ACHN (cell line): Measurements from ENCODE around the gene OCIAD2.
A peak's percentile ranks its signal among the peaks of the same experiment; 100 is the strongest.
"Not testable (repeated sequence)": the region's sequence is repeated elsewhere in the genome, so short reads cannot be mapped to it uniquely, and the experiment has no call there.

Experiments used
- DNase-seq: peaks from one replicate; pipeline ENCODE4 v3.0.0-alpha.2; 2015
- in situ Hi-C: cut with HindIII; loops from 2 replicates; pipeline ENCODE4 v1.10.0; 2017; ENCODE audit warnings: low sequenced_read_pairs, low pct_ligation_motif_present, low pct_unique_long_range_greater_than_20kb

The OCIAD2 gene

GRCh38 chr4:48910511-48910910 lies 3.9 kb upstream of the OCIAD2 start:
- in situ Hi-C loops: no loop called here
- peak; percentile 41 for DNase-seq

- in situ Hi-C loops: no loop called here
- DNase-seq: peak; percentile 96
These were observed 3.1 kb upstream of the OCIAD2 start for GRCh38 chr4:48909697-48910096.

GRCh38 chr4:48908687-48909086 lies 2.1 kb upstream of the OCIAD2 start:
- no peak for DNase-seq
- in situ Hi-C loops: no loop called here

GRCh38 chr4:48907706-48908477 lies 1.3 kb upstream of the OCIAD2 start:
- in situ Hi-C loops: no loop called here
- DNase-seq: no peak

GRCh38 chr4:48905363-48906015 lies 1.1 kb downstream of the OCIAD2 start:
- peak; percentile 81 for DNase-seq
- in situ Hi-C loops: no loop called here

- in situ Hi-C loops: no loop called here
- no peak for DNase-seq
These were observed 1.9 kb downstream of the OCIAD2 start for GRCh38 chr4:48904541-48905142.

- DNase-seq: no peak
- in situ Hi-C loops: no loop called here
These were observed 2.5 kb downstream of the OCIAD2 start for GRCh38 chr4:48904101-48904500.

- in situ Hi-C loops: no loop called here
- DNase-seq: no peak
These were observed 4.3 kb downstream of the OCIAD2 start for GRCh38 chr4:48902266-48902665.

- DNase-seq: no peak
- in situ Hi-C loops: no loop called here
These were observed 5.4 kb downstream of the OCIAD2 start for GRCh38 chr4:48901196-48901595.

- DNase-seq: no peak
- in situ Hi-C loops: no loop called here
These were observed 6.6 kb downstream of the OCIAD2 start for GRCh38 chr4:48899950-48900349.

GRCh38 chr4:48899432-48899749 lies 7.2 kb downstream of the OCIAD2 start:
- no peak for DNase-seq
- in situ Hi-C loops: no loop called here

- in situ Hi-C loops: no loop called here
- no peak for DNase-seq
These were observed 7.7 kb downstream of the OCIAD2 start for GRCh38 chr4:48898733-48899431.

- in situ Hi-C loops: no loop called here
- DNase-seq: no peak
These were observed 9.7 kb downstream of the OCIAD2 start for GRCh38 chr4:48896845-48897244.

- in situ Hi-C loops: no loop called here
- no peak for DNase-seq
These were observed 15.4 kb downstream of the OCIAD2 start for GRCh38 chr4:48891028-48891619.

GRCh38 chr4:48889750-48890149 lies 16.8 kb downstream of the OCIAD2 start:
- in situ Hi-C loops, DNase-seq: not testable (repeated sequence)

GRCh38 chr4:48881646-48882045 lies 24.9 kb downstream of the OCIAD2 start:
- DNase-seq, in situ Hi-C loops: not testable (repeated sequence)

GRCh38 chr4:48879561-48880442 lies 26.8 kb downstream of the OCIAD2 start:
- no peak for DNase-seq
- in situ Hi-C loops: no loop called here
